ENCODE results near the gene KCNK3. TPM values are rescaled to one million over a fixed set of nuclear protein-coding genes. Genes with fewer than 3 reads are reported as not detected.

Gene KCNK3
- total RNA-seq, 1 donor from 2014 or later = 26.8 TPM

GRCh38 chr2:26710145-26710544 lies 17.6 kb downstream of the KCNK3 start:
- ATAC-seq (no peak), DNase-seq (no peak)
- Histone ChIP-seq H3K4me1 (peaks cover 26% of the 10 kb centered on the region), H3K4me3 (no peak overlapping the region), H3K9me3 (no peaks in the 10 kb centered on the region), H3K27me3 (ENCODE audit: low read depth) (peaks cover 6% of the 10 kb centered on the region), H3K36me3 (no peaks in the 10 kb centered on the region), H3K27ac (peak overlapping the region; percentile 24)
- no peak for TF ChIP-seq CTCF (IDR thresholded peaks at IDR 0.05)
- intact Hi-C loops (cut with DNase I) = no loop called here

GRCh38 chr2:26710743-26711456 lies 18.4 kb downstream of the KCNK3 start:
- H3K36me3 ChIP-seq = no peaks in the 10 kb centered on the region
- DNase-seq (no peak), ATAC-seq (no peak)
- intact Hi-C loops (cut with DNase I) = no loop called here
- peak overlapping the region; percentile 24 for H3K27ac ChIP-seq
- H3K9me3 ChIP-seq = no peaks in the 10 kb centered on the region
- TF ChIP-seq CTCF (IDR thresholded peaks at IDR 0.05) = no peak
- peaks cover 6% of the 10 kb centered on the region for H3K27me3 ChIP-seq (ENCODE audit: low read depth)
- H3K4me3 ChIP-seq = no peak overlapping the region
- peaks cover 26% of the 10 kb centered on the region for H3K4me1 ChIP-seq

- Histone ChIP-seq H3K4me1 (peaks cover 19% of the 10 kb centered on the region), H3K27ac (no peak overlapping the region), H3K36me3 (no peaks in the 10 kb centered on the region), H3K9me3 (no peaks in the 10 kb centered on the region), H3K27me3 (ENCODE audit: low read depth) (peaks cover 2% of the 10 kb centered on the region), H3K4me3 (no peak overlapping the region)
- intact Hi-C loops (cut with DNase I) = no loop called here
- no peak for TF ChIP-seq CTCF (IDR thresholded peaks at IDR 0.05)
- ATAC-seq = no peak
- no peak for DNase-seq
Observed at GRCh38 chr2:26711457-26712161, 19.1 kb downstream of the KCNK3 start.

GRCh38 chr2:26712486-26713465 lies 20.3 kb downstream of the KCNK3 start:
- no peak overlapping the region for H3K27ac ChIP-seq
- no peaks in the 10 kb centered on the region for H3K36me3 ChIP-seq
- no peaks in the 10 kb centered on the region for H3K27me3 ChIP-seq (ENCODE audit: low read depth)
- no peaks in the 10 kb centered on the region for H3K9me3 ChIP-seq
- intact Hi-C loops (cut with DNase I) = no loop called here
- TF ChIP-seq CTCF (IDR thresholded peaks at IDR 0.05) = no peak
- peaks cover 13% of the 10 kb centered on the region for H3K4me1 ChIP-seq
- H3K4me3 ChIP-seq = no peak overlapping the region
- ATAC-seq (peak in 1 of 2 donors; percentile 12), DNase-seq (no peak)

- ATAC-seq (no peak), DNase-seq (no peak)
- Histone ChIP-seq H3K27me3 (ENCODE audit: low read depth) (no peaks in the 10 kb centered on the region), H3K9me3 (no peaks in the 10 kb centered on the region), H3K27ac (no peak overlapping the region), H3K36me3 (no peaks in the 10 kb centered on the region), H3K4me1 (peaks cover 28% of the 10 kb centered on the region), H3K4me3 (no peak overlapping the region)
- TF ChIP-seq CTCF (IDR thresholded peaks at IDR 0.05) = no peak
- intact Hi-C loops (cut with DNase I) = no loop called here
Observed at GRCh38 chr2:26715528-26716270, 23.2 kb downstream of the KCNK3 start.
